GM21825 (cell line): ENCODE measurements around the gene SH2B2.

ENCODE experiments used
- ATAC-seq: cut with Tn5 transposase; IDR thresholded peaks from one replicate; pipeline ENCODE4 v1.9.1; 2021; ENCODE audit warnings: mild to moderate bottlenecking, moderate library complexity; ENCODE audit not compliant: unreplicated experiment

SH2B2 gene

GRCh38 chr7:102286237-102287110 lies at the start of gene SH2B2:
TSS of gene SH2B2 (plus strand) at chr7:102286868. CDS start at chr7:102300551, 13,683 bp downstream.
- peak; percentile 25 for ATAC-seq

GRCh38 chr7:102239206-102239820 lies 47.4 kb upstream of the SH2B2 start:
- ATAC-seq = no peak

- no peak for ATAC-seq
These were observed 45.2 kb upstream of the SH2B2 start for GRCh38 chr7:102241431-102241830.

DNA sequence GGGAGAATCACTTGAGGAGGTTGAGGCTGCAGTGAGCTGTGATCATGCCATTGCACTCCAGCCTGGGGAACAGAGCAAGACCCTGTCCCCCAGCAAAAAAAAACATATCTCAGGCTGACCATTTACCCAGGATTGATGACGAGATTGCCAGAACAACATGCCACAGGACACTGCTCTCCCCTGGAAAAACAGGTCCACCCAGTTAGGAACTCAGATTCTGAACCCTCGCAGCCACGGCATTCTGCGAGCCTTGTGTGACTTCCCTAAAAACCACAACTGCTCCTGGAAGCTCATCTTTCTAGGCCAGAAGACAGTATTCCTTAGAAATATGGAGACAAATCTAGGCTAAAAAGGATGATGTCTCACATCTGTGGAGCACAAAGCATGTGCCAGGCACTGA lies 42.1 kb upstream of the SH2B2 start:
- no peak for ATAC-seq

DNA sequence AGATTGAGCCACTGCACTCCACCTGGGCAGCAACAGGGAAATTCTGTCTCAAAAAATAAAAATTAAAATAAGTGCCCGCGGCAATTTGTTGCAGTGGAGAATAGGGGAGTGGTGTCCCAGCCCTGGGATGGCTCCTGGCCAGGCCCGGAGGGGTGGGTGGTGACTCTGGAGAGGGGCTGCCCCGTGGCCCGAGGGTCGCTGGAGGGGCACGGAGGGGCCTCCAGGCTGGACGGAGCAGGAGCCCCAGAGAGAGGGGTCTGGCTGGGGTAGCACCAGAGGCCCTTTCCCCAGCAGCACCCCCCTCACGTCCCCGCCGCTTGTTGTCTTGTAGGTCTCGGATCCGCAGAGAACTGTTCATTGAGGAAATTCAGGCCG lies 38.6 kb upstream of the SH2B2 start:
- ATAC-seq = no peak

DNA sequence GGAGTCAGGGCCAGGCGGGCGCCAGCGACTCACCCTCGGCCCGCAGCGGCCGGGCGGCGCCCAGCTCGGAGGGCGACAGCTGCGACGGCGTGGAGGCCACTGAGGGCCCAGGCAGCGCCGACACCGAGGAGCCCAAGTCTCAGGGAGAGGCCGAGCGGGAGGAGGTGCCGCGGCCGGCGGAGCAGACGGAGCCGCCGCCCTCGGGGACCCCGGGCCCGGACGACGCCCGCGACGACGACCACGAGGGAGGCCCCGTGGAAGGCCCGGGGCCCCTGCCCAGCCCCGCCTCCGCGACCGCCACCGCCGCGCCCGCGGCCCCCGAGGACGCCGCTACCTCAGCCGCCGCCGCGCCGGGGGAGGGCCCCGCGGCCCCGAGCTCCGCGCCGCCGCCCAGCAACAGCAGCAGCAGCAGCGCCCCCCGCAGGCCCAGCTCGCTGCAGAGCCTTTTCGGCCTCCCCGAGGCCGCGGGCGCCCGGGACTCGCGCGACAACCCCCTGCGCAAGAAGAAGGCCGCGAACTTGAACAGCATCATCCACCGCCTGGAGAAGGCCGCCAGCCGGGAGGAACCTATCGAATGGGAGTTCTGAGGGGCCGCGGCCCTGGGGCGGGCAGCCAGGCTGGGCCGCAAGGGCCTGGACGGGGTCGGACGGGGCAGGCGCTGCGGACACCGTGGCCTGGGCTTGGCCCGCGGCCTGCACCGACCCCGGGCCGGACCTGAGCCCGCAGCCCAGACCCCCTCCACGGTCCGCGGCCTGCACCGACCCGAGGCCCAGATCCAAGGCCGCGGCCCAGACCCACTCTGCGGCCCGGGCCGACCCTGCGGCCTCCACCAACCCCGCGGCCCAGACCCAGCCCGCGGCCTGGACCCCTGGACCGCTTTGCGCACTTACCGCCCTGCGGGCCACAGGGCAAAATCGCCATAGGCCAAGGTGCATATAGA lies 37.9 kb upstream of the SH2B2 start:
- ATAC-seq = no peak

DNA sequence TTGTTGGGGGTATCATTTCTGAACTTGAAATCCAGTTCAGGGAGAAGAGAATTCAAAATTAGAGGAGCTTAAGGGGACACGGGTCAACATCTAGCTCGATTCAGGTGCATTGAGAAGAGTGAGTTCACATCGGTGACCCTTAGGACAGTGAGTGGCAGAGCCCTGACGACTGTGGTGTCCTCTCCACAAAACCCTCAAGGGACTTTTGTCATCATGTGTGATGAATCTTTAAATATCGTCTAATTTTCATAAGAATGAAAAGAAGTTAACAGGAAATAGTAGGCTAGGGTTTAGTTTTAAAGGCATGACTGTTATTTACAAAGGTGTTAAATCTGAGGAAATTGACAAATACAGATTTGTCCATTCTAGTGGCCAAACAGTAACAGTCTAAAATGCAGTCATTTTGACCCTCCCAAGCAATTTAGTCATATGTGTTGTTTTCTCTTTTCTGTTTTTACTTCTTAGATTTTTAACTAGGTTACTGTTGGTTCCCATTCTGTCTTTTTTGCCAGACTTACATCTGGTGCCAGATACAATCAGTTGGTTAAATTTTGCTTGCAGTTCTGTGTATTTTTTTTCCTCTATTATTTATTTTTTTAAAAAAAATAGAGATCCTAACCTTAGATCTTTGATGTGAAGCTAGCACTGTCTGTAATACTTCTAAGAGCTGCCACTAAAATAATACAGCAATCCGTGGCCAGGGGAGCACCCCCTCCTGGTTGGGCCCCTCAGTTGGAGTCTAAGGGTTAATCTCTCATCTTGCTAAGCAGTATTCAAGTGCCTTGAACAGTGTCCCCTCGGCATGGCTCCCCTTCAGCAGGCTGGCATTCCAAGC lies 34.9 kb upstream of the SH2B2 start:
- ATAC-seq = no peak

- ATAC-seq = no peak
These were observed 34.2 kb upstream of the SH2B2 start for GRCh38 chr7:102252366-102252982.

- ATAC-seq = no peak
These were observed 33.3 kb upstream of the SH2B2 start for GRCh38 chr7:102253066-102253972.

GRCh38 chr7:102253973-102254370 lies 32.7 kb upstream of the SH2B2 start:
- ATAC-seq = no peak

- no peak for ATAC-seq
These were observed 32.1 kb upstream of the SH2B2 start for GRCh38 chr7:102254521-102254920.

DNA sequence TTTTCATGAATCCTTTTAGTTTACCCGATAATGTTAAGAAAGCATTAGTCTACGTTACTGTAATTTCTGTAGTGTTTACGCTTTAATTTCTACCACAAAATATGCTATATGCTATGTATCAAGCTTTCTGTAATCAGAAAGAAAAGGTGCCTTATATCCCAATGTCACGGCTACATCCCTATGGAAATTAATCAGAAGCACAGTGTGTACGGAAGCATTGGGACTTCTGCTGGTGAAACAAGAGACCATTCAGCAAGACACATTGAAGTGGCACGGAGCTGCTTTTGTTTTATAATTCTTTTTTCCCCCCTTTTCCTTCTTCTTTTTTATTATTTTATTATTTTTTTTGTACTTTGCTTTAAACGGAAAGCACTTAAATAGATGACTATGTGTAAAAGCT lies 31.2 kb upstream of the SH2B2 start:
- ATAC-seq = no peak

DNA sequence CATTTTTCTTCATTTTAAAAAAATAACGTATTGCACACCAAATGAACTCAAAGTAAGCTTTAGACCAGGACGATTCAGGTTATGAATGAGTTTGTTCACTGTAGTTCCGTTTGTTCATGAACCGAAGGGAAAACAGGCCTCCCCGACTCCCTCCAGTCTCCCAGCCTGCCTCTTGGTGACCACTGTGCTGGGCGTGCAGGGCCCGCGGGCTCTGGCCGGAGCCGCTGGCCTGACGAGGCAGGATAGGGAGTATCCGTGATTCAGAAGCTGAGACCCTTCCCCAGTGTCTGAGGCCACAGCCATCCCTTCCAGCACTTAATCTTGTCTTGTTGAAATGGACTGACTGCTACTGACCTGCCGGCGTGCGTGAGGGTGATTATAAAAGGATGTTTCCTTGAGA lies 30.8 kb upstream of the SH2B2 start:
- no peak for ATAC-seq

DNA sequence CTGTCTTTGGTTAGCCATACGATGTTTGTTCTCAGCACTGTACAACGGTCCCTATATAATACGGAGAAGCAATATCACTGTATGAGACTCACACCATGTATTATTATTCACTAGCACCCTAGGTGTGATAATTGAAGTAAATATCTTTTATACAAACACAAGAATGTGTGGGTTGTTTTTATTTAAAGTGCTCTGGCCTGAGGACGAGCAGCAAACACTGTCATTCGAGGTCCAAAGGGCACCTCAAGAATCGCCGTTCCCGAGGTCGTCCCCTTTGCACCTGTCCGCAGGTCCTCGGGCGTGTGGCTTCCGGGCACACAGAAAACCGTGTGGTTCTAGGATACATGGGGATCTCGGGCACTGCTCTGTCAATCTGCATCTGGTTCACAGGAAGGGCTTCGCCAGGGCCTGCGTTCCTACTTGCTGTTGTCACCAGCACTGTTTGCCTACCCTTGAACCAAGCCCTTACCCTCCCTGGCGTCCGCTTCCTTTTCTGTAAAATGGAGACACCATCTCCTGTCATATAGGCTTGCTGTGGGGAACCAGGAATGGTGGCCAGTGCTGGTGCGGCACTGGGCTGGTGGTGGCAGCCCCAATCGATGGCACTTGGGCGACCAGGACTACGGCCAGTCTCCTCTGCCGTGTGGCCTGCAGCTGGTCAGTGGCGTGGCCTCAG lies 28.5 kb upstream of the SH2B2 start:
- ATAC-seq = no peak

- ATAC-seq = no peak
These were observed 27.9 kb upstream of the SH2B2 start for GRCh38 chr7:102258749-102259107.

GRCh38 chr7:102260856-102261255 lies 25.8 kb upstream of the SH2B2 start:
- no peak for ATAC-seq

DNA sequence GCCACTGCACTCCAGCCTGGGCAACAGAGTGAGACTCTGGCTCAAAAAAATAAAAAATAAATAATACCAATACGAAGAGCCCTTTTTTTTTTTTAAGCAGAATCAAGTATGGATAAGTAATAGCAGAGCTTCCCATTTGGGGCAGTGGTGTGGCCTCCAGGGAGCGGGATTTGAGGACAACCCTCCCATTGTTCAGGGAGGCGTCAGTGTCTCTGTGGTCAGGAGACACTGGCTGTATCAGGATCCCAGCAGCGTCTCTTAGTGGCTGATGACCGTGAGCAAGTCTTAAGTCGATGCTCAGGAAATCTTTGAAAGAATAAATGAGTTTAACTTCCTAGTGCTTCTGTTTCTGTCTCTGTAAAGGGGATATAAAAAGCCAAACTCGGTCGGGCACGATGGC lies 25.2 kb upstream of the SH2B2 start:
- no peak for ATAC-seq

GRCh38 chr7:102262546-102262945 lies 24.1 kb upstream of the SH2B2 start:
- no peak for ATAC-seq
